IPS-20b (cell line): ENCODE results near the gene CNOT6.
"Not testable (repeated sequence)": the region's sequence is repeated elsewhere in the genome, so short reads cannot be mapped to it uniquely, and the experiment has no call there.

ENCODE experiments used
- H3K27ac ChIP-seq: one replicate; pipeline ENCODE4 v1.5.1; 2013; ENCODE audit warnings: low read length
- H3K27me3 ChIP-seq: 2 replicates; pipeline ENCODE4 v1.6.1; 2013; ENCODE audit warnings: mild to moderate bottlenecking, low read length, inconsistent platforms; ENCODE audit not compliant: insufficient read depth
- H3K36me3 ChIP-seq: 2 replicates; pipeline ENCODE4 v1.6.1; 2013; ENCODE audit warnings: low read depth, mild to moderate bottlenecking, inconsistent platforms, low read length, moderate library complexity; ENCODE audit not compliant: insufficient read depth
- H3K4me1 ChIP-seq: 2 replicates; pipeline ENCODE4 v1.6.1; 2013; ENCODE audit warnings: mild to moderate bottlenecking, control low read depth, inconsistent platforms, low read length, moderate library complexity; ENCODE audit not compliant: insufficient read depth
- H3K4me3 ChIP-seq: 2 replicates; pipeline ENCODE4 v1.5.1; 2013; ENCODE audit warnings: mild to moderate bottlenecking, low read length, inconsistent platforms
- H3K9ac ChIP-seq: 2 replicates; pipeline ENCODE4 v1.6.1; 2013; ENCODE audit warnings: low read depth, mild to moderate bottlenecking, inconsistent platforms, low read length, moderate library complexity
- H3K9me3 ChIP-seq: 2 replicates; pipeline ENCODE4 v1.6.1; 2013; ENCODE audit warnings: mild to moderate bottlenecking, low read depth, low read length, inconsistent platforms; ENCODE audit not compliant: insufficient read depth

Gene CNOT6

GRCh38 chr5:180465052-180465451, 29.1 kb upstream of the CNOT6 start:
- H3K27ac ChIP-seq, H3K4me3 ChIP-seq: not testable (repeated sequence)

GRCh38 chr5:180466316-180466715, 27.9 kb upstream of the CNOT6 start:
- H3K27ac ChIP-seq: no peak overlapping the region

More at GRCh38 chr5:180465052-180465451, 29.1 kb upstream of the CNOT6 start:
- H3K9ac ChIP-seq, H3K9me3 ChIP-seq, H3K36me3 ChIP-seq, H3K27me3 ChIP-seq, H3K4me1 ChIP-seq: not testable (repeated sequence)

GRCh38 chr5:180467028-180467975, 26.9 kb upstream of the CNOT6 start:
- Histone ChIP-seq H3K4me3 (no peak overlapping the region), H3K36me3 (no peaks in the 10 kb centered on the region), H3K9me3 (no peaks in the 10 kb centered on the region), H3K9ac (no peak overlapping the region), H3K27ac (no peak overlapping the region), H3K27me3 (peaks cover 5% of the 10 kb centered on the region; the same call in 1 of the 2 replicates), H3K4me1 (no peaks in the 10 kb centered on the region)

More at GRCh38 chr5:180466316-180466715, 27.9 kb upstream of the CNOT6 start:
- Histone ChIP-seq H3K36me3 (no peaks in the 10 kb centered on the region), H3K4me3 (no peak overlapping the region), H3K9me3 (no peaks in the 10 kb centered on the region), H3K9ac (no peak overlapping the region), H3K27me3 (peaks cover 5% of the 10 kb centered on the region; the same call in 1 of the 2 replicates), H3K4me1 (no peaks in the 10 kb centered on the region)

GRCh38 chr5:180467989-180468731, 26.0 kb upstream of the CNOT6 start:
- no peak overlapping the region for H3K27ac ChIP-seq
- H3K4me3 ChIP-seq: no peak overlapping the region

GRCh38 chr5:180468732-180469585, 25.2 kb upstream of the CNOT6 start:
- no peak overlapping the region for H3K9ac ChIP-seq
- H3K4me1 ChIP-seq: no peaks in the 10 kb centered on the region
- peaks cover 5% of the 10 kb centered on the region; the same call in 1 of the 2 replicates for H3K27me3 ChIP-seq

More at GRCh38 chr5:180467989-180468731, 26.0 kb upstream of the CNOT6 start:
- H3K9me3 ChIP-seq: no peaks in the 10 kb centered on the region
- peaks cover 5% of the 10 kb centered on the region; the same call in 1 of the 2 replicates for H3K27me3 ChIP-seq
- H3K36me3 ChIP-seq: no peaks in the 10 kb centered on the region
- H3K9ac ChIP-seq: no peak overlapping the region
- H3K4me1 ChIP-seq: no peaks in the 10 kb centered on the region

GRCh38 chr5:180469586-180469865, 24.7 kb upstream of the CNOT6 start:
- no peak overlapping the region for H3K4me3 ChIP-seq
- H3K27me3 ChIP-seq: peaks cover 5% of the 10 kb centered on the region; the same call in 1 of the 2 replicates
- H3K9ac ChIP-seq: no peak overlapping the region
- H3K4me1 ChIP-seq: no peaks in the 10 kb centered on the region
- no peaks in the 10 kb centered on the region for H3K36me3 ChIP-seq
- H3K27ac ChIP-seq: no peak overlapping the region
- H3K9me3 ChIP-seq: no peaks in the 10 kb centered on the region

More at GRCh38 chr5:180468732-180469585, 25.2 kb upstream of the CNOT6 start:
- Histone ChIP-seq H3K27ac (no peak overlapping the region), H3K36me3 (no peaks in the 10 kb centered on the region), H3K9me3 (no peaks in the 10 kb centered on the region), H3K4me3 (no peak overlapping the region)

- Histone ChIP-seq H3K9me3 (no peaks in the 10 kb centered on the region), H3K9ac (no peak overlapping the region), H3K4me1 (no peaks in the 10 kb centered on the region), H3K36me3 (no peaks in the 10 kb centered on the region), H3K27me3 (peaks cover 5% of the 10 kb centered on the region; the same call in 1 of the 2 replicates), H3K4me3 (no peak overlapping the region), H3K27ac (no peak overlapping the region)
These were observed 24.3 kb upstream of the CNOT6 start for GRCh38 chr5:180469866-180470265.

- Histone ChIP-seq H3K9ac (no peak overlapping the region), H3K4me1 (no peaks in the 10 kb centered on the region), H3K4me3 (no peak overlapping the region), H3K27ac (no peak overlapping the region), H3K9me3 (no peaks in the 10 kb centered on the region), H3K36me3 (no peaks in the 10 kb centered on the region), H3K27me3 (peaks cover 5% of the 10 kb centered on the region; the same call in 1 of the 2 replicates)
These were observed 23.8 kb upstream of the CNOT6 start for GRCh38 chr5:180470361-180470760.

- Histone ChIP-seq H3K27ac (no peak overlapping the region), H3K9me3 (no peaks in the 10 kb centered on the region), H3K9ac (no peak overlapping the region), H3K4me1 (no peaks in the 10 kb centered on the region), H3K4me3 (no peak overlapping the region), H3K36me3 (no peaks in the 10 kb centered on the region), H3K27me3 (peaks cover 5% of the 10 kb centered on the region; the same call in 1 of the 2 replicates)
These were observed 23.1 kb upstream of the CNOT6 start for GRCh38 chr5:180470966-180471582.

GRCh38 chr5:180471866-180472265, 22.3 kb upstream of the CNOT6 start:
- Histone ChIP-seq H3K4me3 (no peak overlapping the region), H3K4me1 (no peaks in the 10 kb centered on the region), H3K36me3 (no peaks in the 10 kb centered on the region), H3K27ac (no peak overlapping the region), H3K9ac (no peak overlapping the region), H3K27me3 (peaks cover 5% of the 10 kb centered on the region; the same call in 1 of the 2 replicates), H3K9me3 (no peaks in the 10 kb centered on the region)

- Histone ChIP-seq H3K36me3 (no peaks in the 10 kb centered on the region), H3K4me3 (no peak overlapping the region), H3K27me3 (peaks cover 5% of the 10 kb centered on the region; the same call in 1 of the 2 replicates), H3K9me3 (no peaks in the 10 kb centered on the region), H3K27ac (no peak overlapping the region), H3K9ac (no peak overlapping the region), H3K4me1 (no peaks in the 10 kb centered on the region)
These were observed 21.9 kb upstream of the CNOT6 start for GRCh38 chr5:180472269-180472668.
